H9 (cell line): ENCODE results near the gene DMKN. TPM values are rescaled to one million over a fixed set of nuclear protein-coding genes. Genes with fewer than 3 reads are reported as not detected.

Experiments used
- DNase-seq: peaks from one replicate; pipeline ENCODE4 v3.0.0-alpha.2; 2017
- H2AFZ ChIP-seq: one replicate; pipeline ENCODE4 v1.6.1; 2013; ENCODE audit warnings: mild to moderate bottlenecking, low read length, control low read depth, moderate library complexity
- H2AK5ac ChIP-seq: 2 replicates; pipeline ENCODE4 v1.6.1; 2013; ENCODE audit warnings: low read length, control low read depth, mixed read lengths; ENCODE audit not compliant: insufficient read length
- H2BK120ac ChIP-seq: one replicate; pipeline ENCODE4 v1.6.1; 2013; ENCODE audit warnings: low read depth, mild to moderate bottlenecking, low read length, control low read depth, inconsistent platforms; ENCODE audit not compliant: poor library complexity, severe bottlenecking
- H2BK12ac ChIP-seq: 2 replicates; pipeline ENCODE4 v1.6.1; 2013; ENCODE audit warnings: low read length, control low read depth, mixed read lengths, low read depth; ENCODE audit not compliant: insufficient read length
- H2BK15ac ChIP-seq: 2 replicates; pipeline ENCODE4 v1.6.1; 2013; ENCODE audit warnings: low read depth, low read length, control low read depth
- H2BK20ac ChIP-seq: one replicate; pipeline ENCODE4 v1.6.1; 2013; ENCODE audit warnings: low read depth, mild to moderate bottlenecking, low read length, control low read depth, inconsistent platforms; ENCODE audit not compliant: poor library complexity, severe bottlenecking
- H2BK5ac ChIP-seq: 2 replicates; pipeline ENCODE4 v1.6.1; 2013; ENCODE audit warnings: low read length, control low read depth, mixed read lengths; ENCODE audit not compliant: insufficient read length
- H3K14ac ChIP-seq: 2 replicates; pipeline ENCODE4 v1.6.1; 2013; ENCODE audit warnings: low read length, control low read depth; ENCODE audit not compliant: insufficient read depth
- H3K18ac ChIP-seq: 2 replicates; pipeline ENCODE4 v1.6.1; 2013; ENCODE audit warnings: low read depth, mild to moderate bottlenecking, mixed read lengths, low read length, control low read depth; ENCODE audit not compliant: insufficient read length
- H3K23ac ChIP-seq: 2 replicates; pipeline ENCODE4 v1.6.1; 2013; ENCODE audit warnings: low read length, control low read depth, mixed read lengths, low read depth; ENCODE audit not compliant: insufficient read length
- H3K23me2 ChIP-seq: 2 replicates; pipeline ENCODE4 v1.6.1; 2013; ENCODE audit warnings: low read depth, mild to moderate bottlenecking, mixed read lengths, low read length, control low read depth; ENCODE audit not compliant: insufficient read length, poor library complexity, severe bottlenecking
- H3K27ac ChIP-seq: 2 replicates; pipeline ENCODE4 v1.5.1; 2013; ENCODE audit warnings: low read length, control low read depth, mixed read lengths, low read depth; ENCODE audit not compliant: insufficient read length
- H3K27me3 ChIP-seq: 2 replicates; pipeline ENCODE4 v1.6.1; 2013; ENCODE audit warnings: low read length, control low read depth, inconsistent platforms; ENCODE audit not compliant: insufficient read depth
- H3K4ac ChIP-seq: 2 replicates; pipeline ENCODE4 v1.6.1; 2013; ENCODE audit warnings: low read depth, mild to moderate bottlenecking, control low read depth, inconsistent platforms, low read length, moderate library complexity
- H3K4me1 ChIP-seq: 2 replicates; pipeline ENCODE4 v1.6.1; 2013; ENCODE audit warnings: low read length, control low read depth, inconsistent platforms; ENCODE audit not compliant: insufficient read depth
- H3K4me2 ChIP-seq: 2 replicates; pipeline ENCODE4 v1.6.1; 2013; ENCODE audit warnings: low read length, control low read depth, mixed read lengths; ENCODE audit not compliant: insufficient read length, insufficient read depth
- H3K56ac ChIP-seq: 2 replicates; pipeline ENCODE4 v1.6.1; 2013; ENCODE audit warnings: low read depth, mild to moderate bottlenecking, mixed read lengths, low read length, control low read depth; ENCODE audit not compliant: insufficient read length
- H3K79me1 ChIP-seq: 2 replicates; pipeline ENCODE4 v1.6.1; 2013; ENCODE audit warnings: low read depth, mild to moderate bottlenecking, moderate library complexity, low read length, control low read depth, inconsistent platforms; ENCODE audit not compliant: insufficient read depth, poor library complexity, severe bottlenecking
- H3K79me2 ChIP-seq: 2 replicates; pipeline ENCODE4 v1.6.1; 2013; ENCODE audit warnings: low read length, control low read depth, inconsistent platforms; ENCODE audit not compliant: insufficient read depth
- H3K9ac ChIP-seq: 2 replicates; pipeline ENCODE4 v1.6.1; 2013; ENCODE audit warnings: low read length, control low read depth, mixed read lengths; ENCODE audit not compliant: insufficient read length; ENCODE audit errors: extremely low read depth
- H3K9me3 ChIP-seq: one replicate; pipeline ENCODE4 v1.6.1; 2013; ENCODE audit warnings: low read depth, low read length, inconsistent platforms; ENCODE audit not compliant: control insufficient read depth
- H3T11ph ChIP-seq: one replicate; pipeline ENCODE4 v1.6.1; 2013; ENCODE audit warnings: mild to moderate bottlenecking, low read length, control low read depth, inconsistent platforms
- H4K20me1 ChIP-seq: one replicate; pipeline ENCODE4 v1.6.1; 2013; ENCODE audit not compliant: control insufficient read depth, insufficient read length, insufficient read depth
- H4K5ac ChIP-seq: 2 replicates; pipeline ENCODE4 v1.6.1; 2013; ENCODE audit warnings: low read depth, mild to moderate bottlenecking, mixed read lengths, low read length, control low read depth; ENCODE audit not compliant: insufficient read length
- H4K8ac ChIP-seq: replicated peaks from 2 replicates; pipeline ENCODE4 v1.6.1; 2013; ENCODE audit warnings: low read length, control low read depth, mixed read lengths, low read depth; ENCODE audit not compliant: insufficient read length
- H4K91ac ChIP-seq: 2 replicates; pipeline ENCODE4 v1.6.1; 2013; ENCODE audit warnings: low read depth, mild to moderate bottlenecking, moderate library complexity, mixed read lengths, low read length, control low read depth; ENCODE audit not compliant: insufficient read length
- H3K27ac Mint-ChIP-seq, 3 experiments: 2 replicates in 2 of 3; 3 replicates in 1 of 3; pipeline ENCODE4 v1.8.0; 2020 to 2021; ENCODE audit warnings: mixed read lengths in 3 of 3, mild to moderate bottlenecking in 1 of 3, moderate library complexity in 1 of 3
- H3K27me3 Mint-ChIP-seq: 2 replicates; pipeline ENCODE4 v1.8.0; 2021; ENCODE audit warnings: low read depth, mild to moderate bottlenecking, moderate library complexity, mixed read lengths
- H3K36me3 Mint-ChIP-seq, 3 experiments: 2 replicates in 2 of 3; 3 replicates in 1 of 3; pipeline ENCODE4 v1.8.0; 2020 to 2021; ENCODE audit warnings: low read depth in 3 of 3, mixed read lengths in 3 of 3; ENCODE audit not compliant: insufficient read depth in 1 of 3
- H3K4me1 Mint-ChIP-seq, 2 experiments: 2 replicates each; pipeline ENCODE4 v1.8.0; 2020; ENCODE audit warnings: mixed read lengths in 2 of 2
- H3K4me3 Mint-ChIP-seq, 2 experiments: 2 replicates in 1 of 2; 3 replicates in 1 of 2; pipeline ENCODE4 v1.8.0; 2020 to 2021; ENCODE audit warnings: mild to moderate bottlenecking in 2 of 2, mixed read lengths in 2 of 2, moderate library complexity in 1 of 2
- H3K9me3 Mint-ChIP-seq, 2 experiments: 2 replicates in 1 of 2; 3 replicates in 1 of 2; pipeline ENCODE4 v1.8.0; 2020; ENCODE audit warnings: mild to moderate bottlenecking in 2 of 2, mixed read lengths in 2 of 2, moderate library complexity in 1 of 2
- WGBS: extraction: QIAGEN DNeasy Blood & Tissue Kit; methylation state at CpG from one replicate; pipeline ENCODE4 v1.1.7; 2013; ENCODE audit warnings: missing lambda C conversion rate, low lambda C conversion rate, mixed read lengths; ENCODE audit not compliant: insufficient read length; ENCODE audit errors: extremely low coverage; 5-methylcytosine and 5-hydroxymethylcytosine counted together
- total RNA-seq: library from RNA; stranded (reverse); gene quantifications from 2 replicates; pipeline ENCODE4 v1.2.1, GENCODE V29; 2021
- TF ChIP-seq, protein P1 (sequence below): fragments of 200-600 bp; sonication (generic); conservative IDR thresholded peaks from 3 replicates; pipeline ENCODE4 v1.8.0; 2021; ENCODE audit warnings: antibody characterized with exemption, mild to moderate bottlenecking

DMKN gene
- total RNA-seq, 1 experiment from 2014 or later = 278 TPM

DNA sequence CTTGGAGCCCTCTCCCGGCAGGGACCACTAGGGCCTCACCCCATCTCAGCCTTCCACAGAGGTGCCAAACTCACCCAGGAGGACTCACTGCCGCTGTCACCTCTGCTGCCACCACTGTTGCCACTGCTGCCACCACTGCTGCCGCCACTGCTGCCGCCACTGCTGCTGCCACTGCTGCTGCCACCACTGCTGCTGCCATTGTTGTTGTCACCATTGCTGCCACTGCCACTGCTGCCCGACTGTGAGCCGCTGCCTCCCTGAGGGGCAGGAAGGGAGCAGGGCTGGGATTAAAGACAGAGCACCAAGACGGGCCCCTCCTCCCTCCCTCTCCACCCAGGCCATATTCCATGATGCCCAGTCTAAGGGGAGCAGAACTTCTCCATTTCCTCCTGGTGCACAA, 2.1 kb downstream of the DMKN start:
- Mint-ChIP-seq H3K27me3 (peaks cover 26% of the 10 kb centered on the region), H3K27ac (no peak overlapping the region), H3K36me3 (peaks cover 18 to 20% (median 20%) of the 10 kb centered on the region in 3 experiments), H3K4me3 (no peak overlapping the region), H3K9me3 (no peaks in the 10 kb centered on the region), H3K4me1 (peaks cover 22 to 40% of the 10 kb centered on the region in 2 experiments)
- Histone ChIP-seq H2BK20ac (no peak overlapping the region), H4K20me1 (no peaks in the 10 kb centered on the region), H3K23me2 (peaks cover 12% of the 10 kb centered on the region), H3K27ac (no peak overlapping the region), H3K4ac (no peak overlapping the region), H2AFZ (no peak overlapping the region), H4K8ac (no peak overlapping the region), H3K79me2 (peaks cover 4% of the 10 kb centered on the region; the same call in 1 of the 2 replicates), H3T11ph (no peak overlapping the region), H3K4me2 (no peak overlapping the region), H2AK5ac (no peak overlapping the region), H3K18ac (no peak overlapping the region), H3K9ac (no peak overlapping the region), H4K91ac (no peak overlapping the region), H3K79me1 (no peaks in the 10 kb centered on the region), H3K14ac (no peak overlapping the region), H3K4me1 (no peaks in the 10 kb centered on the region), H3K27me3 (no peaks in the 10 kb centered on the region; the same call in 1 of the 2 replicates), H3K56ac (no peak overlapping the region), H2BK15ac (no peak overlapping the region), H2BK5ac (no peak overlapping the region), H3K9me3 (no peaks in the 10 kb centered on the region), H2BK120ac (no peak overlapping the region), H3K23ac (no peak overlapping the region), H2BK12ac (no peak overlapping the region), H4K5ac (no peak overlapping the region)
- TF ChIP-seq, protein P1, sequence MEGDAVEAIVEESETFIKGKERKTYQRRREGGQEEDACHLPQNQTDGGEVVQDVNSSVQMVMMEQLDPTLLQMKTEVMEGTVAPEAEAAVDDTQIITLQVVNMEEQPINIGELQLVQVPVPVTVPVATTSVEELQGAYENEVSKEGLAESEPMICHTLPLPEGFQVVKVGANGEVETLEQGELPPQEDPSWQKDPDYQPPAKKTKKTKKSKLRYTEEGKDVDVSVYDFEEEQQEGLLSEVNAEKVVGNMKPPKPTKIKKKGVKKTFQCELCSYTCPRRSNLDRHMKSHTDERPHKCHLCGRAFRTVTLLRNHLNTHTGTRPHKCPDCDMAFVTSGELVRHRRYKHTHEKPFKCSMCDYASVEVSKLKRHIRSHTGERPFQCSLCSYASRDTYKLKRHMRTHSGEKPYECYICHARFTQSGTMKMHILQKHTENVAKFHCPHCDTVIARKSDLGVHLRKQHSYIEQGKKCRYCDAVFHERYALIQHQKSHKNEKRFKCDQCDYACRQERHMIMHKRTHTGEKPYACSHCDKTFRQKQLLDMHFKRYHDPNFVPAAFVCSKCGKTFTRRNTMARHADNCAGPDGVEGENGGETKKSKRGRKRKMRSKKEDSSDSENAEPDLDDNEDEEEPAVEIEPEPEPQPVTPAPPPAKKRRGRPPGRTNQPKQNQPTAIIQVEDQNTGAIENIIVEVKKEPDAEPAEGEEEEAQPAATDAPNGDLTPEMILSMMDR = no peak
- WGBS = no CpG with 5 or more reads among the region's 7 CpGs
- DNase-seq = no peak
